Epithelial cell of esophagus (primary cell): ENCODE results near the gene SLC16A9.
A peak's percentile ranks its signal among the peaks of the same experiment; 100 is the strongest.

ENCODE experiments used
- DNase-seq: peaks from one replicate; pipeline ENCODE4 v3.0.0; 2010; ENCODE audit warnings: low read depth
- H3K4me3 ChIP-seq: 2 replicates; pipeline ENCODE4 v1.5.1; 2011; ENCODE audit warnings: mild to moderate bottlenecking, low read length, control low read depth
- CTCF ChIP-seq: IDR thresholded peaks from 2 replicates; pipeline ENCODE4 v1.5.1; 2011; ENCODE audit warnings: low read depth, mild to moderate bottlenecking, low read length, control low read depth, inconsistent platforms; ENCODE audit not compliant: insufficient read depth; ENCODE audit errors: missing control alignments

SLC16A9 gene

GRCh38 chr10:59702347-59702746, 7.3 kb downstream of the SLC16A9 start:
- no peak overlapping the region for H3K4me3 ChIP-seq
- DNase-seq, result peak; percentile 28
- no peak for TF ChIP-seq CTCF

- no peak for DNase-seq
- TF ChIP-seq CTCF, result no peak
- H3K4me3 ChIP-seq, result no peak overlapping the region
These were observed 8.9 kb downstream of the SLC16A9 start for GRCh38 chr10:59700709-59701108.

GRCh38 chr10:59698326-59698725, 11.3 kb downstream of the SLC16A9 start:
- no peak for DNase-seq
- no peak for TF ChIP-seq CTCF

GRCh38 chr10:59695637-59696036, 14.0 kb downstream of the SLC16A9 start:
- H3K4me3 ChIP-seq, result no peak overlapping the region
- no peak for TF ChIP-seq CTCF
- no peak for DNase-seq

More at GRCh38 chr10:59698326-59698725, 11.3 kb downstream of the SLC16A9 start:
- no peak overlapping the region for H3K4me3 ChIP-seq

GRCh38 chr10:59694936-59695335, 14.7 kb downstream of the SLC16A9 start:
- no peak for DNase-seq
- TF ChIP-seq CTCF, result no peak
- H3K4me3 ChIP-seq, result no peak overlapping the region

- no peak for DNase-seq
- H3K4me3 ChIP-seq, result no peak overlapping the region
- TF ChIP-seq CTCF, result no peak
These were observed 17.5 kb downstream of the SLC16A9 start for GRCh38 chr10:59692113-59692512.

GRCh38 chr10:59688921-59689351, 20.7 kb downstream of the SLC16A9 start:
- DNase-seq, result peak; percentile 78
- TF ChIP-seq CTCF, result no peak
- H3K4me3 ChIP-seq, result no peak overlapping the region
